HG03280 (cell line): Measurements from ENCODE around the gene LCN15.
"Not testable (repeated sequence)": the region's sequence is repeated elsewhere in the genome, so short reads cannot be mapped to it uniquely, and the experiment has no call there.

Experiments used
- ATAC-seq: cut with Tn5 transposase; IDR thresholded peaks from one replicate; pipeline ENCODE4 v1.9.1; 2021; ENCODE audit warnings: mild to moderate bottlenecking, moderate library complexity; ENCODE audit not compliant: unreplicated experiment

LCN15 gene

DNA sequence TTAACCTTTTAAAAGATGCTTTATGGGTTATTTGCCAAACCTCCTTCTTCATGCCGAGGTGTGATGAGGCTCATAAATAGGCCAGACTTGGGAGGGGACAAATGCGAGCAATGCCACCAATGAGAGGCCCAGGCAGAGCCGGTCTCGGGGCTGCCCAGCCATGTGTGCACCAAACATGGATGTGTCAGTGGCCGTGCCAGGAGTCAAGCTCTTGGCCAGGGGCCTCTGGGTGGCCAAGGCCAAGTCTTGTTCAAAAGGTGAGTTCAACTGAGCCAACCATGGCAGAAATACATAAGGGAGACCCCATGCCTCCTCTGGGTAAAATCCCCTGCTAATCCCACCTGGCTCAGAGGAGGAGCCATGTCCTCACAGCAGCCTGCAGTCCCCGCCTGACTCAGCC, 10.9 kb upstream of the LCN15 start:
- no peak for ATAC-seq

DNA sequence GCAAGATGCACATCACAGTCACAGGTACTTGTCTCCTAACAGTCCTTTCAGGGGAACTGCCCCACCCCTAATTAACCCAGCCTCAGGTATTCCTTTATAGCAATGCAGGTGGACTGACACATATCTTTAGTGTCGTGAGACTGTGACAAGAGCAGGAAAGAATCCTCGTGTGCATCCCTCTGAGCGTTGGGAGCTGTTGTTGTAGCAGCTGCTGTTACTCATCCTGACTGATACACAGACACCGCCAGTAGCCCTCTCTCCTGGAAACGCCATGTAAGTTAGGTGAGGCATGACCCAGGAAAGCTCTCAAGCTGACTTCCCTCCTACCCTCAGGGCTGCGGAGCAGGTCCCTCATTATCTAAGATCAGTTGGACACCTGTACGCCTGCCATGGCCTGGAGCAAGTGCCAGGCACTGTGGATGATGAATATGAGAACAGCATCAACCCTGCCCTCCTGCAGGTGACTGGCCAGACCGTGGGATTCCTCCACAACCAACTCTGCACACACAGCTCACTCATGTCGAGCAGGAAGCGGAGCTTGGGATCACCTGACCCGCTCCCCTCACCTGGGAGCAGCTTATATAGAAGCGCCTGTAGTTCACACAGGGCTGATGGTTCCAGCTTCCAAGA, 10.2 kb upstream of the LCN15 start:
- no peak for ATAC-seq

DNA sequence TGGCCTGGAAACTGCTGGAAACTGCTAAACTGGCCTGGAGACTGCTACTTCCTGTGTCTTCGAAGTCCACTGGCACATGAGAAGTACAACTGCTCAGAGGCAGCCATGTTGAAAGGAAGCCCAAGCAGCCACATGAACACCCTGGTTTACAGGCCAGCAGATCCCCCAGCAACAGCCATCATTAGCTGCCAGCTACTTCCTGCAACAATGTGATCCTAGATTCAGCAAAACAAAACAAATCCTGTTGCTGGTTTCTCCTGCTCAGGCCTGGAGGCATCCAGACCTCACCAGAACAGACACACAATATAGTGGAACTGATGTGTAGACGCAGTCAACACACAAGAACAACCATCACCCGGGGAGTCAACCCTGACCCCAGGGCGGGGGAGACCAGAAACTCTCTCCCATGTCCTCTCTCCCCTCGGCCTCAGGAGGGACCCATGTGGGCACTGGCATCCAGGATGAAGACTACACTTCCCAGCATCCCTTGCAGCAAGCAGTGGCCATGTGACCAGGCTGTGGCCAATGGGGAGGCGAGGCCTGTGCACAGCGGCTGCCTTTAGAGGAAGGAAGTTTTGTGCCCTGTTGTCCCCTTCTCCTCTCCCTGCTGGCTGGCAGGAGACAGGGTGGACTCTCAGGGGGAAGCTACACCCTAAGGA, 9.2 kb upstream of the LCN15 start:
- no peak for ATAC-seq

DNA sequence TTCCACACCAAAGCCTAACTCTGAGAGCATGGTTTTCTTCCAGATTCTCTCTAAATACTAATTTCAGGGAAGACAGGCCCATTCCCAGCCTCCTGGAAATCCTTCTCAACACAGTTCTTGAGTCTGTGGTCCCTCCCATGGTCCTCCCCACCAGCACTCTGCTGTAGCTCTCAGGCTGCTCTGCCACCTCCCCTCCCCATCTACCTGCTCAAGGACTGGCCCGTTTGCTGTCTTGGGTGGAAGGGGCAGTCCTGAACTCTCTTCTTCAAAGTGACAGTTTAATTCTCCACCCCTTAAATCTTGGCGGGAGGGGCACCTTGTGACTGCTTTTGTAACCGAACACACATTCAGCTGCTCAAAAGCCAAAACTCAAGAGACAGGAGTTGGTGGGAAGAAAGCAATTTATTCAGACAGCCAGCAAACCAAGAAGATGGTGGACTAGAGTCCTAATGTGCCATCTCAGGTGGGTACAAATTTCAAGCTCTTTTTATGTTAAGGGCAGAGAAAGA, 7.6 kb upstream of the LCN15 start:
- no peak for ATAC-seq

DNA sequence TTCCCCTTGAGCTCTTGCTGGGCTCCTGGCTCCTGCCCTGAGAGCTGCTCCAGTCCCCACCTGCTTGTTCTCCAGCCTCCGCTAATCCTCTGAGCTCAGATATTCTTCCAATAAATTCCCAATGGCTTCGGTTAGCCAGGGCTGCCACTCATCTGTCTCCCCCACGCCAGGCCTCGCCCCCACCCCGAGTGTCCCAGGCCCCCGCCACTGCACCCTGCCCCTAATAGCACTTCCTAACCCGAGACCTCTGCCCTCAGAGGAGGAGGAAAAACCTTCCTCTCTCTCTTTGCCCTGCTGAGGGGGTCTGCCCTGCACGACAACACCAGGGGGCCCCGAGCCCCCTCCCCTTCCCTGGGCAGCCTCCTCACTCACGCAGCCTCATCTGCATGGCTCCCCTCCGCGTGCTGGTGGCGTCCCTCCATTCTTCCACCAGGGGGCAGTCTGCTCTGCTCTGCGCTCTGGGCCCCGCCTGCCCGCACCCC, 5.4 kb upstream of the LCN15 start:
- no peak for ATAC-seq

DNA sequence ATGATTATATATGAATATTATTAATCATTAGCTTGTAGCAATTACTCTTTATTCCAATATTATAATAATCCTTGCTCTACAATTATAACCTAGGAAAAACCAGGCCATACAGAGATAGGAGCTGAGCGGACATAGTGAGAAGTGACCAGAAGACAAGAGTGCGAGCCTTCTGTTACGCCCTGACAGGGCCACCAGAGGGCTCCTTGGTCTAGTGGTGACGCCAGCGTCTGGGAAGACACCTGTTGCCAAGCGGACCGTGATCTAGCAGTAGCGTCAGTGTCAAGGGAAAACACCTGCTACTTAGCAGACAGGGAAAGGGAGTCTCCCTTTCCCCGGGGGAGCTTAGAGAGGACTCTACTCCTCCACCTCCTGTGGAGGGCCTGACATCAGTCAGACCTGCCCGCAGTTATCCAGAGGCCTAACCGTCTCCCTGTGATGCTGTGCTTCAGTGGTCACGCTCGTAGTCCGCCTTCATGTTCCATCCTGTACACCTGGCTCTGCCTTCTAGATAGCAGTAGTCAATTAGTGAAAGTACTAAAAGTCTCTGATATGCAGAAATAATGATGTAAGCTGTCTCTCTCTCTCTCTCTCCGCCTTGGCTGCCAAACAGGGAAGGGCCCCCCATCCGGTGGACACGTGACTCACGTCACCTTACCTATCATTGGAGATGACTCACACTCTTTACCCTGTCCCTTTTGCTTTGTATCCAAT, 2.2 kb upstream of the LCN15 start:
- not testable (repeated sequence) for ATAC-seq

DNA sequence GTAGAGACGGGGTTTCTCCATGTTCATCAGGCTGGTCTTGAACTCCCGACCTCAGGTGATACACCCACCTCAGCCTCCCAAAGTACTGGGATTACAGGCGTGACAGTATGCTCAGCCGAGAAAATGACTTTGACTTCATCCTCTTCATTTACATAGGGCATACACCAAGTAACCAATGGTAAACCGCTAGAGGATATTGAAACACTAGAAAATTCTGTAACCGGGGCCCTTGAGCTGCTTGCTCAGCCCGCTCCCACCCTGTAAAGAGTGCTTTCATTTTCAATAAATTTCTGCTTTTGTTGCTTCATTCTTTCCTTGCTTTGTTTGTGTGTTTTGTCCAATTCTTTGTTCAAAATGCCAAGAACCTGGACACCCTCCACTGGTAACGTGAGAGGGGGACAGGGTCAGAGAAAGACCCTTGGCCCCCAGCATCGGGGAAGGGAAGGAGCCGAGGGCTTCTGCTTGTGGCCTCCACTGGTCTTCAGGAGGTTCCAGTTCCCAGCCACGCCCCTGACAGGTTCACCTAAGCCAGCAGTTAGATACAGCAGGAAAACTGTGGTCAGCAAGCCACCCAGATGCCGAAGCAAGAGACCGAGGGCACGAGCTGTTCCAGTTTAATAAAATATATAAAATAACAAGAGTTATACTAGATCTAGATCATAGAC, 1.6 kb upstream of the LCN15 start:
- ATAC-seq, result peak; percentile 50

DNA sequence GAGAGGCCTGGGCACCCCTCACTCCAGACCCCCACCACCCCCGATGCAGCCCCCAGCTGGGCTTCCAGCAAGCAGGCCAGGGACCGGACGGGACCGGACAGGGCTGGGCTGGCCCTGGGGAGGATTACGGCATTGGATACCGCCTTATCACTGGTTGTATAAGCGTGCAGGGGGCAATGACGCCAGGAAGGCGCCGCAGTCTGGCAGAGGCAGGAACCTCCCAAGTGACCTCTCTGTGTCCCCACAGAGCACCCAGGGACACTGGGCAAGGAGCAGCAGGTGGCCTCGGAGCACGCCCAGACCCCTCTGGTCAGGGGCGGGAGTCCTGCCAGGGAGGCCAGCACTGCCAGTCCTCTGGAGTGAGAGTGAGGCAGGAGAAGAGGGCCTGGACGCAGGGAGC, 723 bp upstream of the LCN15 start:
- no peak for ATAC-seq

DNA sequence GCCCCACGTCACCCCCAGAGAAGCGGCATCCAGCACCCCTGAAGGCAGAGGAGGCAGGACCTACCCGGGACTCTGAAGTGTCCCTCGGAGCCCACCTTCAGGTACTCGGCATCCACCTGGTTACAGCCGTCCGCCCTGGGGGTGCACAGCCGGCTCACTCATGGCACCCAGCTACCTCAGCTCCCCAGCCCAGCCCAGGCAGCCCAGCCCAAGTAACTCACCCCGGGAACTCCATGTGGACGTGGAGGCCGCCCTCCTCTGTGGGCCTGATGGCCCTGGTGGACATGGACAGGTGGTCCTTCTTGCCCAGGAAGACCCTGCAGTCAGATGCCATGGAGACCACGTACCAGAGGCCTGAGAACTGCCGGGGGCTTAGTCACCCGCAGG, 676 bp downstream of the LCN15 start:
- ATAC-seq, result no peak

DNA sequence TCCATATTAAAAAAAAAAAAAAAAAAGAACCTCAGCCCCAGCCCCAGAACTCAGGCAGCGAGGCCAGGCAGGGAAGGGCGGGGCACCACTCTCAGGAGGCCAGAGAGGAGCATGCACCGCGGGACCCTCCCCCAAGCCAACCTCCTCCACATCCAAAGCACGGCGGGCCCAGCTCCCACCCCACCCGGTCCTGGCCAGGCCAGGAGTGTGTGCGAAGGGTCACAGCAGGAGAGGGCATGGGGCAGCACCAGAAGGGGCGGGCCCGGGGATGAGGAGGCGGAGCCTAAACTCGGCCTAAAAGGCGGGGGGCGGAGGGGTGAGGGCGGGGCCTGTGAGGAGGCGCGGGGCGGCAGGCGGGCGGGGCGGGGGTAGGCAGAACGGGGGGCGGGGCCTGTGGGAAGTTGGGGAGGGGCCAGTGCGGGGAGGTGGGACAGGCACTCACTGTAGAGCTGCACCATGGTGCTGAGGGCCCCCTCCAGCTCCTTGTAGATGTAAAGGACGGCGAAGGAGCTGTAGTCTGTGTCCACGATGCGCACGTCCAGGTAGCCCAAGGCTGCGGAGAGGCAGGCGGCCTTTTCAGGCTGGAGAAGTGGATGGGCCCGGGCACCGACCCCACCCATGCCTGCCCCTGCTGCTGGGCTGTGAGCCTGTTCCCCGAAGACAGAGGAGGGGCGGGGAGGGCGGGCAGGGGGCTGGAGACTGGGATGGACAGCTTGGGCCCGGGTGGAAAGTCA, 1.2 kb downstream of the LCN15 start:
- ATAC-seq, result no peak

DNA sequence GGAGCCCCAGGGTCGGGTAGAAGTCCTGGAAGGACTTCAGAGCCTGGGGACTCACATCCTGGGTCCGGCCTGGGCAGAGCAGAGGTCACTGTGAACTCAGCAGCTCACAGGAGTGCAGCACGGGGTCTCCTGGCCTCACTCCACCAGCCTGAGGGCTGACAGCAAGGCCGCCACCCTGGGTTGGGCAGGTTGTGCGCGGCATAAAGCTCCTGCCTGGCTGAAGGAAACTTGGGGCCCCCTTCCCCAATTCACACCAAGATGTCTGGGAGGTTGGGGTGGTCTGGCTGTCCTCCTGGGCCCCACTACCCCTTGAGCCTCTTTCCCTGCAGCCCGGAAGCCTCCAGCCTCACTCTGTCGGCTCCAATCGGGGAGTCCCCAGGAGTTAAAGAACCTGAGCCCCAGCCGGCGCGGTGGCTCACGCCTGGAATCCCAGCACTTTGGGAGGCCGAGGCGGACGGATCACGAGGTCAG, 2.1 kb downstream of the LCN15 start:
- no peak for ATAC-seq

DNA sequence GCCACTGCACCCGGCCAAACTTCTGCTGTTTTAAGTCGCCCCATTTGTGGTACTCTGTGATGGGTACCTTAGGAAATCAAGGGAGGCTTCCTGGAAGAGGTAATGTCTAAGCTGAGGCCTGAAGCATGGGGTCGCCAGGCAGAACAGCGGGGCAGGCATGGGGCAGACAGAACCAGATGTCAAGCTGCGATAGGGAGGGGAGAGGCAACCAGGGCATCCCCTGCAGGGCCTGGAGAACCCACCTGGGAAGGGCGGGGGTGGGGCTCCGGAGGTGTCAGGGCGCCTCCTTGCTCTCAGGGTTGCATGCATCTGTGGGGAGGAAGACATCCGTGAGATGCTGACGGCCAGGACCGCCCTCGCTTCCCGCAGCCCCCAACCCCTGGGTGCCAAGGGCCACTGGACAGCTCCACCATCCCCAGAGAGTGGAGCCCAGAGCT, 2.8 kb downstream of the LCN15 start:
- ATAC-seq, result no peak

DNA sequence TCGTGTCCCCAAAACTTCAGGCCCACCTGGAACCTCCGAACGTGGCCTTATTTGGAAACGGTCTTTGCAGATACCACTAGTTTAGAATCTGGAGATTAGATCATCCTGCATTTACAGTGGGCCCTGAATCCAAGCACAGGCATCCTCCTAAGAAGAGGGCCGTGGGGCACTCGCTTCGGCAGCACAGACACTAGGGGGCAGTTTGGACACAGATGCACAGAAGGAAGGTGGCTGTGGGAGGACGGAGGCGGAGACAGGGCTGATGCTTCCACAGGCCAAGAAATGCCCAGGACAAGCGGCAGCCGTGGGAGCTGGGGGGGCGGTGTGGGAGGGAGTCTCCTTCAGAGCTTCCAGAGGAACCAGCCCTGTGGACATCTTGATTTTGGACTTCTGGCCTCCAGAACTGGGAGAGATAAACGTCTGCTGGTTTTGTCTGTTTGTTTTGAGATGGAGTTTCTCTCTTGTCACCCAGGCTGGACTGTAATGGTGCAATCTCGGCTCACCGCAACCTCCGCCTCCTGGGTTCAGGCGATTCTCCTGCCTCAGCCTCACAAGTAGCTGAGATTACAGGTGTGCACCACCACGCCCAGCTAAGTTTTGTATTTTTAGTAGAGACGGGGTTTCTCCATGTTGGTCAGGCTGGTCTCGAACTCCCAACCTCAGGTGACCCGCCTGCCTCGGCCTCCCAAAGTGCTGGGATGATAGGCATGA, 3.3 kb downstream of the LCN15 start:
- ATAC-seq, result not testable (repeated sequence)

DNA sequence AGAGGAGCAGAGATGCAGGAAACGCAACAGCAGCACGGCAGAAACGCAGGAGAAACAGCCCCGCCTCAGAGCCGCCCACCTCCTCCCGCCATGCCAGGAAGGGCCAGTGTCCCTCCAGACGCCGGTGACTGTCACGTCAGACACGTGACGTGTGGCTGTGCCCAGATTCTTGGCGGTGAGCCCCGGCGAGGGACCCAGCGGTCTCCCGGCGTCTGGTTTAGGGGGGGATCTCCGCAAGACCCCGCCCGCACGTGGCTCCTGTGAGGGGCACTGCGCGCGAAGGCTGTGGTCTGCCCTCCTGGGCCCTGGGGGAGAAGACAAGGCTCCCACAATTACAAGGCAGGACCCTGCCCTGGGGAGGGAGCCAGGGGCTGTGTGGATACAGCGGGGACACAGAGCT, 3.9 kb downstream of the LCN15 start:
- no peak for ATAC-seq

DNA sequence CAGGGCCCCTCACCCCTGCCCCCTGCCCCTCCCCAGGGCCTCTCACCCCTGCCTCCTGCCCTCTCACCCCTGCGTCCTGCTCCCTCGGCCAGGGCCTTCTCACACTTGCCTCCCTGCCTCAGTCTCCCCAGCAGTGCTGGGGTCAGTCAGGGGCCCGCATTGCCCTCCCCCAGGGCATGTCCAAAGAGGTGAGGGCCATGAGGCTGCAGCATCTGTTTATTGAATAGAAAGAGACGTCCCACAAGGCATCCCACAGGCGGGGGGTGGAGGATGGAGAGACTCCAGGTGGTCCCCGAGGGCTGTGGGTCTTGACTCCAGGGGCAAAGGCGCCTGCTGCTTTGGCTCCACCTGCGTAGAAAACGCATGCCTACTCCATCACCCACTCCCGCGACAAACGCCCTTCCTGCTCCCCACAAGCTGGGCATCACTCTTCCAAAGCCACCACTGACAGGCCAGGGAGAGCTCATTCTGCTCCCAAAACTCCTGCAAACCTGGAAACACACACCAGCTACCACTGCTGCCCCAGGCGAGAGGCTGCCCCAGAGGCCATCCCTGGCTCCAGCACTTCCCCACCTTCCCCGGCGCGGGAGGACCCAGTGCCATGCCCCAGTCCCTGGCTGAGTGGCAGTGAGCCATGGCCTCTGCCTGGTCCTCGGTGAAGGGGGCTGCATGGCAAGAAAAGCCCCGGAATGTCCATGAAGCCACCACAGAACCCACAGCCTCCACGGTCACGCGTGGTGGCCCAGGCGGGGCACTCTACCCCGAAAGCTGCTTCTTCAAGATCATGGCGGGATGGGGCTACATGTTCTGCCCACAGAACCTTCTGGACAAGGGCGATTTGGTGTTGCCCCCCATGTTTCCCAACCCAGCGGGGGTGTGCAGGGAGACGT, 4.6 kb downstream of the LCN15 start:
- ATAC-seq, result no peak

DNA sequence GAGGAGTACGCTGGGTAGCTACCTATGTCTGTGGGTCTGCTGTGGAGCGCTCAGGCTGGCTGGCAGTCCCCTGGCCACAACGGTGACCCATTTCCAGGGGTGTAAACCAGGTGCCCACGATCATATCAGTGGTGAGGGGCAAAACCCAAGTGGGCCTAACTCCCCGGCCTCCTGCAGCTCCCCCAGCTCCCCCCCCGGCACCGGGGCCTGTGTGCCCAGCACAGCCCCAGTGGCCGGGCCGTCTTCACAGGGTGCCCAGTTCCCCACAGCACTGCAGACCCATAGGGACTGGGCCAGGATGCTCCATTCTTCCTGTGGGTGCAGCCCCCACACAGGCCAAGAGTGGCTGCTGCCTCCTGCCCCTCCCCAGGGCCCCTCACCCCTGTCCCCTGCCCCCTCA, 5.3 kb downstream of the LCN15 start:
- no peak for ATAC-seq

DNA sequence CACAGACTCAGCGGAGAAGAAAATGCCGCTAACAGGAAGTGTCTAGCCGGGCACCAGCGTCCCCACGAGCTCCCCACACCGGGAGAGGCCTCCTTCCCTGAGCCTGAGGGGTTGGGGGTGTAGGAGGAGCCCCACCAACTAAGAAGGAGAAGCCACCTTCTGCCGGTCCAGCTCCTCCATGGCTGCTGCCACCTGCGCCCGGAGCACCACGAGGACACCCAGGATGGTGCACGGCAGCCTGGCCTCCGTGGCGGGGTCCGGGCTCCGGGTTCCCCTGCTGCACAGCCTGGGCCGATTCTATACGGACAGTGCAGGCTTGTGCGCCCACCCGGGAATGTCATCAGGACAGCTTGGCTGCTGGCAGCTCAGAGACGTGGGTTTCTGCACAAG, 6.6 kb downstream of the LCN15 start:
- no peak for ATAC-seq

DNA sequence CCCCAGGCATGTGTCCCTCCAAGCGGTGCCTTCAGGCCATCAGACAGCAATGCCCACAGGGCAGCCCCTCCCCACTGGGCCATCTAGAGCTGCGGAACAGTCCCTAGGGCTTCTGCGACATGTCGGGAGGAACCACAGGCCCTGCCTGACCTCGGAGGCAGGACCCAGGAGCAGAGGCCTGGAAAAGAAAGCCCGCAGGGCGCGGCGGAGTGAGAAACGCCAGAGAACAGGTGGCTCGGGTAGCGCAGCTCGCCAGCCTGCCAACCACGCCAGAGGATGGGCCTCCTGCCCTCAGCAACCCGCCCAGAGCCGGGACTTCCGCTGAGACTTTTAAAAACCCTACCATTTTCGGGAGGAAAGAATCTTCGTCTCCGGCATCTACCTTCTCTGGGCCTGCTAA, 7.0 kb downstream of the LCN15 start:
- no peak for ATAC-seq

DNA sequence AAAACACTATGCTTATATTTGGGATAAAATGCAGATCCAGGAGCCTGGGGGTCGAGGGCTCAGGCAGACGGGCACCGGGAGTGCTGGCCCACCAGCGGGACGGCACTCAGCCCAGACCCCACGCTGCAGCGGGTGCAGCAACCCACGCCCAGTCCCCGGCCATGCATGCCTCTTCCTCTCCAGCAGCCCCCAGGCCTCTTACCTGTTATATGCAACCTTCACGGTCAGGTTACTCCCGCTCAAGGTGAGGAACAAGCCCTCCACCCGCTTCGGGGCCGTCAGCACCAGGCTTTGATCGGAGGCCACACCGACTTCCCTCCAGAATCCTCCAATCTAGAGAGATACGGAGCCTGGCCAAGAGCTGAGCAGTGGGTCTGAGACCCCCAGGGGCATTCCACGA, 7.5 kb downstream of the LCN15 start:
- ATAC-seq, result no peak
